ENCODE results near the gene SULT1C2. TPM values are rescaled to one million over a fixed set of nuclear protein-coding genes. Genes with fewer than 3 reads are reported as not detected.
"Not testable (repeated sequence)": the region's sequence is repeated elsewhere in the genome, so short reads cannot be mapped to it uniquely, and the experiment has no call there.

Gene SULT1C2
- total RNA-seq, 1 donor from 2014 or later = 4.3 TPM

DNA sequence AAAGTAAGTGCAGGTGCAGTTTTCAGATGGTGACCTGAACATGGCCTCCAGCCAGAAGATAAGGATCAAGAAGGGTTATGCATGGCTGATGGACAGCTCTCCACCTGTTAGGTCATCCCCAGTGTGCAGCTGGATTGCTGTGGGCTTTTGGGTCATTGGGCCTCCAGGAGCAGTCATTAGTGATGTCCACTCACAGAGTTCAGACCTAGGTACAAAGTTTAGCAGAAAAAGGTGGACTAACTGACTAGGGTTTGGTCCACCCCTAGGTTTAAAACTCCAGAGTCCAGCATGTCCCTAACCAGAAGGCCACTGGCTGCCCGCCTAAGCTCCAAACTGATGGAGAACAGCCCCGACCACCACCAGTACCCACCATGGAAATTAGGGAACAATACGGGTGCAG, 18.3 kb upstream of the SULT1C2 start:
- TF ChIP-seq CTCF (conservative IDR thresholded peaks at IDR 0.05; ENCODE audit: low read depth, low read length) = no peak
- no peak for DNase-seq (ENCODE audit: low read depth)
- no peak overlapping the region for H3K4me3 ChIP-seq (ENCODE audit: low read depth, low read length)

- H3K4me3 ChIP-seq (ENCODE audit: low read depth, low read length) = no peak overlapping the region
- DNase-seq (ENCODE audit: low read depth) = no peak
These were observed 17.8 kb upstream of the SULT1C2 start for GRCh38 chr2:108270768-108271506.

DNA sequence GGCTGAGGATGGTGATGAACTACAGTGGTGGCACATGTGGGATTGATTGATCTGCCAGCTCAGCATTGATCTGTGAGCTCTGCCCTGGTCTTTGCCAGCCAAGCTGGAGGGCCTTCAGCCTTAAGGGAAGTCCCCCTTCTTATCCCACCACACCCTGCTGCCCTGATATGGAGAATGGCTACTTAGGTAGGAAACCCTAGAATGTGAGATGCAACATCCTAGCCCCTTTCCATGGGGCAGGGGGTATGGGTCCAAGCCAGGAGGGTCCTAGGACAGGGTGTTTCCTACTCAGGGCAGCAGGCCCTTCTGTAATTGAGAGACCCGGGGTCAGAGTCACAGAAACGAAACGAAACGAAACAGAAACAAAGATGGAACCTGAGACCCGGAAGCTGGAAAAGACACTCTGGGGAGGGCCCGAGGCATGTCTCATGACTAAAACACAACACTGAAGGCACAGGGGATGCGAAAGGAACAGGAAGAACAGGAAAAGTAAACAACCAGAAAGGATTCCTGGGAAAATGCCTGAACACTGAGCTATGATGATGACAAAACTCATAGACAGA, 16.9 kb upstream of the SULT1C2 start:
- peak; percentile 80 for DNase-seq (ENCODE audit: low read depth)
- TF ChIP-seq CTCF (conservative IDR thresholded peaks at IDR 0.05; ENCODE audit: low read depth, low read length) = no peak
- H3K4me3 ChIP-seq (ENCODE audit: low read depth, low read length) = peak overlapping the region; percentile 44

More at GRCh38 chr2:108270768-108271506, 17.8 kb upstream of the SULT1C2 start:
- TF ChIP-seq CTCF (conservative IDR thresholded peaks at IDR 0.05; ENCODE audit: low read depth, low read length) = no peak

DNA sequence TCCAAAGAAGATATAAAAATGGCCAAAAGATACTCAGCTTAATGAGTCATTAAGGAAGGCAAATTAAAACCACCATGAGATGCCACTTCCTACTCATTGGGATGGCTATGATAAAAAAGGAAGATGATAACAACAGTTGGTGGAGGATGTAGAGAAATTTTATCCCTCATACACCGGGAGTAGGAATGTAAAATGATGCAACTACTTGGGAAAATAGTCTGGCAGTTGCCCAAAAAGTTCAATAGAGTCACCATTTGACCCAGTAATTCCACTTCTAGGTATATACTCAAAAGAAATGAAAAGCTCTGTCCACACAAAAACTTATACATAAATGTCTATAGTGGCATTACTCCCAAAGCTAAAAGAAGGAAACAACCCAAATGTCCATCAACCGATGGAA, 10.1 kb upstream of the SULT1C2 start:
- no peak for TF ChIP-seq CTCF (conservative IDR thresholded peaks at IDR 0.05; ENCODE audit: low read depth, low read length)
- no peak overlapping the region for H3K4me3 ChIP-seq (ENCODE audit: low read depth, low read length)
- no peak for DNase-seq (ENCODE audit: low read depth)

DNA sequence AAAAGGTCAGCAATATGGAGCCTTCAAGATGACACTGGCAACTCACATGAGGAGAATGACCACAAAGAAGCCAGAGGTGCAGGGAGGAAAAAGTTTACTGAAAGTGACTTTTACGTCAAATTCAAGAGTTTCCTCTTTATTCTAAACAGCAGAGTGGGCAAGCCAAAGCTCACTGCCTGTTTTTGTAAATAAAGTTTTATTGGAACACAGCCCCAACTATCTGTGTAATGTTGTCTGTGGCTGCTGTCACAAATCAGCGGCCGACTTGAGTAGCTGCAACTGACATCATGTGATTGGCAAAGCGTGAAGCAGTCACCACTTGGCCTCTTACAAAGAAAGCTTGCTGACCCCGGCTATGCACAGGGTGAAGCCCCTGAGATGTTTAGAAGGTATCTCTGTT, 9.2 kb upstream of the SULT1C2 start:
- no peak for DNase-seq (ENCODE audit: low read depth)
- H3K4me3 ChIP-seq (ENCODE audit: low read depth, low read length) = no peak overlapping the region
- no peak for TF ChIP-seq CTCF (conservative IDR thresholded peaks at IDR 0.05; ENCODE audit: low read depth, low read length)

GRCh38 chr2:108280466-108280865, 8.2 kb upstream of the SULT1C2 start:
- TF ChIP-seq CTCF (conservative IDR thresholded peaks at IDR 0.05; ENCODE audit: low read depth, low read length) = no peak
- no peak for DNase-seq (ENCODE audit: low read depth)
- H3K4me3 ChIP-seq (ENCODE audit: low read depth, low read length) = no peak overlapping the region

GRCh38 chr2:108284566-108284965, 4.1 kb upstream of the SULT1C2 start:
- DNase-seq (ENCODE audit: low read depth); H3K4me3 ChIP-seq (ENCODE audit: low read depth, low read length): not testable (repeated sequence)
